Brain pericyte (primary cell): ENCODE results near the gene RHOU.

Source experiments
- DNase-seq: peaks from one replicate; pipeline ENCODE4 v3.0.0-alpha.2; 2012; ENCODE audit warnings: low read depth, low spot score

The RHOU gene

GRCh38 chr1:228737601-228738041 lies 2.3 kb downstream of the RHOU start:
- DNase-seq, result no peak

DNA sequence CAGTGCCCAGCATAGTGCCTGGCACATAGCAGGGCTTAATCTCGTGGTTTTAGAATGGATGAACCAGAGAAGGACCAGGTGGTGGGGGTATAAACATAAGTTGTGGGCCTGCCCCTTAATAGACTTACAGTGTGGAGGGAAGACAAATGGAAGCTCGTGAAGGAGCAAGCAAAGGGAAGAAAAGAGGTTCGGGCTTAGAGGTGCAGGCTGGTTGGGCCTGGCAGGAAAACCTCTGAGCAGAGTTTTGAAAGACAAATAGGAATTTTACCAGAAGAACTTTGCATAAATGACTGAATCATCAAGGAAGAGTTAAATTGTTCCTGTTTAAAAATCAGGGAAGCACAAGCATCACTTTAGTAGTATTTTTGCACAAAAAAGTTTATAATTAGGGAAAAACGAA lies 4.5 kb downstream of the RHOU start:
- no peak for DNase-seq

GRCh38 chr1:228740543-228741317 lies 5.5 kb downstream of the RHOU start:
- no peak for DNase-seq

DNA sequence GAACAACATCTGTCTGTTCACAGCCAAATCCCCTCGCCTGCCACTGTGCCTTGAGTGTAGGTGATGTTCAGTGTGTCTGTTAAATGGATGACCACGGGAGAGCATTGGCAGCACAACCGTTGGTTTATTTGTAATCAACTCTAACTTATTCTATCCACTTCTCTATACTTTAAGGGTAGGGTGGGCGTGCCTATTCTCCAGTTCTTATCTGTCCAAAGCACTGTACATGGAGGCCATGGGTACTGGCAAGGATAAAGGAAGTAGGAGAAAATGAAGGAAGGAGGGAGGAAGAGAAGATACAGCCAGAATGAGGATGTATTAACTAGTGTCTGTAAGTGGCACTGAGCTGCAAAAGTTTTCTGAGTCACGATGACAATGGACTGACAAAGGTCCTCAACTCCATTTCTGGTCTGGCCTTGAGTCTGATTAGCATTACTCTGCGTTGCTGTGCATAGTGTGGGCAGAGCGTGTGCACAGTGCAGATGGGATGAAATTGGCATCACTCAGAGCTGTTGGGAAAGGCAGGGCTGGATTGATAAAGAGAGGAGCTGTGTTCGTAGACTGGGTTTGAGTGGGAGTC lies 7.1 kb downstream of the RHOU start:
- no peak for DNase-seq

- no peak for DNase-seq
Measured at GRCh38 chr1:228743405-228743804, 8.1 kb downstream of the RHOU start.

DNA sequence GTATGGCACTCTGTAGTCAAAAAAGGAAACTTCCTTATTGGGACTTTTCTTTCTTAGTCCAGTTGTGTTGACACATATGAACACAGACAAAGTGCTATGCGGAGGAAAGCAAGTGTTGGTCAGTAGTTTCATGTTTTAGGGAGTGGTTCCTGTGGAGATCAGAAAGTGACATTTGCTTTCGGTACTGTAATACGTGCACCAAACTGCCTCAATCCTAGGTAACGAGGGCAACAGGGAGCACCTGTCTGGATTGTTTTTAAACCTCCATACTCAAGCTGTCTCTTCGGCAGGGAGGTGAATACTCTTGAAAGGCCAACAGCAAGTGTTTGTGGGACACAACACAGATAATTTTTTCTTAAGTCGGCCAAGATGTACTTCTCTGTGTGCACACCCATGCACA lies 9.1 kb downstream of the RHOU start:
- DNase-seq, result no peak

GRCh38 chr1:228744918-228745317 lies 9.6 kb downstream of the RHOU start:
- no peak for DNase-seq

DNA sequence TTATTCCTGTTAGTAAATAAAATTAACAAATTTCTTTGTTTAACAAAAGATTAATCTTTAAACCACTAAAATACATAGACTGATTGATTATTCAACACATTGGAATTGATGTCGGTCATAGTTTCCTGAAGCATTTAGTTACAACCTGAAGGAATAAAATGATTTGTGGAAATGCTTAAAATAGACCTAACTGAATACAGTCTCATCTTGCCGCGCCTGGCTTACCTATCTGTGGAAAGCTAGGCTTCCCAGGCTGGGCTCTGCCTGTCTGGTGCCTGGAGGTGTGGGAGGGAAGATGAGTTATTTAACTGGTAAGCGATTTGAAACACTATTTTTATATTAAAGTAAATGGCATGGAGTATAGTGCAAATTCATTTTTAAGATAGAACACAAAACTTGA lies 10.2 kb downstream of the RHOU start:
- no peak for DNase-seq

DNA sequence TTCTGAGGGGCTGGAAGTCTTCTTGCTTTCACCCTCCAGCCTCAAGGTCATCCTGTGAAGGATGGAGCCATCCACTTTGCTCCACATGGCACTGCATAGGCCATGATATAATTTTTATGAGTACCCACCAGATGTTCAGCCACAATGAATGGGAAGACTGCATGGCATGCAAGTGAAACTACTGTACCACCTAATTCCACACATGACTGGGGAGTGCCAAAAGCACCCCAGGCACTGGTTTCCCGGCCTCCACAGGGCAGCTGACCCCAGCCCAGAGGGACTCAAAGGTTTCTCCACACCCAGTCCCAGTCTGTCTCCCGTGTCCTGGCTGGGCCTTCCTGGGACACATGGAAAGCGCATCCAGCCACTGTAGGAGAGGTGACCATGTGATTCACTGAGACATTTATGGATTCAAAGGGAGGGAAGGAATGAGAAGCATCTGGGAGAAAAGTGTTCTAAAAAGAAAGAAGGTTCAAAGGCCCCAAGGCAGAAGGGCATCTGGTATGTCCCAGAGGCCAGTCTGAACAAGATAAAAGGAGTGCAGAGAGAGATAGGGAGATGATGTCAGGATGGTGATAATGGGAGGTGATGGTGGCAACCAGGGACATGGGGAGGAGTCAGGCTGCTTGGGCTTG lies 12.1 kb downstream of the RHOU start:
- DNase-seq, result no peak

- DNase-seq, result no peak
Measured at GRCh38 chr1:228748029-228748428, 12.8 kb downstream of the RHOU start.

GRCh38 chr1:228748431-228748830 lies 13.2 kb downstream of the RHOU start:
- DNase-seq, result no peak

GRCh38 chr1:228749765-228750164 lies 14.5 kb downstream of the RHOU start:
- no peak for DNase-seq

GRCh38 chr1:228750915-228751314 lies 15.6 kb downstream of the RHOU start:
- DNase-seq, result no peak

- no peak for DNase-seq
Measured at GRCh38 chr1:228751360-228752098, 16.2 kb downstream of the RHOU start.

- no peak for DNase-seq
Measured at GRCh38 chr1:228752258-228752657, 17.0 kb downstream of the RHOU start.

GRCh38 chr1:228752675-228753265 lies 17.5 kb downstream of the RHOU start:
- no peak for DNase-seq

DNA sequence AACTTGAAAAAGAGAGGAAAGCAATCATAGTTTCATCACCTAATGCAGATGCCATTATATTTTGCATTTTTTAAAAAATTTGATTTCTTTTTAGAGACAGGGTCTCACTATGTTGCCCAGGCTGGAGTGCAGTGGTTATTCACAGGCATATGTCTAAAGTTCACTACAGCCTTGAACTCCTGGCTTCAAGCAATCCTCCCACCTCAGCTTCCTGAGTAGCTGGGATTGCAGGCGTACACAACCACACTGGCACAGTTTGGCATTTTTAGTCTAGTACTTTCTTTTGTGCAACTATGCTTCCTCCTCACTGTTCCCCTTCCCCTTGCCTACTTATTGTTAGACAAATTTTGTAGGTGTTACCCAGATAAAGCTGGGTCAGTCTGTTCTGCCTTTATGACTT lies 18.0 kb downstream of the RHOU start:
- DNase-seq, result no peak

- DNase-seq, result no peak
Measured at GRCh38 chr1:228753786-228754360, 18.6 kb downstream of the RHOU start.

DNA sequence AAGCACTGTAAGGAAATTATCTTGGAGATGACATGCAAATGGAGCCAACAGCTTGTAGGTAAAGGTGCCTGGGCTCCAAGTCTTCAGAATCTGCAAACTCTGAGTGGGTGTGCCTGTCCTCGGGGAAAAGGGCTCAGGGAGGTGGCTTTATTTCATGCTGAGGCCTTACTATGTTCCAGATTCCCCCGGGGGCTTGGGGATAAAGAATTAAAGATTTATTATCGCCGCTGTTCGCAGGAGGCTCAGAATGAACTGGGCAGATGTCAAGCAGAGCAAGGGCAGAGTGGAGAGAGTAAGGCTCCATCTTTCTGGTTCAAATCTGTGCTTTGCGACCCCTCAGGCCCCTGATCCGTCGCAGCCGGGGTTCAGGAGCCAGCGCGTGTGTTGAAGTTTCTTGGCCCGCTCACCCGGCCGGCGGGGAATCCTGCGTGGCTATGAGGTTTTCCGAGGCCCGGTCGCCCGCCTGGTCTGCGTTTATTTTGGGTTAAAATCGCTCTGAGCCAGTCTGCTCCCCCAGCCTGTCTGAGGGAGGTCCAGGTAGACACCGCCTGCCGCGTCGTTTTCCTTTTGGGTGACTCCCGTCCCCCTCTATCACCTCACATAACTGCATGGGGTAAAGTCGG lies 19.5 kb downstream of the RHOU start:
- no peak for DNase-seq

DNA sequence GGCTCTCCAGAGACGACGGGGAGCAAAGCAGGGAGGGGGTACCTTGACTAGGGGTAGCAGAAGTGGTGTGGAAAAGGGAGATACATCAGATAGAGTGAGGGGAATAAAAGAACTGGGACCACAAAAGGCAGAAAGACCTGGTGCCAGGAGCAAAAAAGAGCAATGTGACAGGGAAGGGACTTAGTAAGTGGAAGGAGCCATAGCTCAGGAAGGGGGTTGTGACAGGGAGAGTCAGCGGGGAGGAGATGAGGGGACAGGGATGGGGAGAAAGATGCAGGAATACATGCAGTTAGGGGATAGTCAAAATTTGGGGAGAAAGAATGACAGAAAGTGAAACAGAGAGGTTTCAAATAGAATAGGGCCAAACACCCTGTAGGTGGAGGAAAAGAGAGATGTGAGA lies 20.5 kb downstream of the RHOU start:
- DNase-seq, result no peak

DNA sequence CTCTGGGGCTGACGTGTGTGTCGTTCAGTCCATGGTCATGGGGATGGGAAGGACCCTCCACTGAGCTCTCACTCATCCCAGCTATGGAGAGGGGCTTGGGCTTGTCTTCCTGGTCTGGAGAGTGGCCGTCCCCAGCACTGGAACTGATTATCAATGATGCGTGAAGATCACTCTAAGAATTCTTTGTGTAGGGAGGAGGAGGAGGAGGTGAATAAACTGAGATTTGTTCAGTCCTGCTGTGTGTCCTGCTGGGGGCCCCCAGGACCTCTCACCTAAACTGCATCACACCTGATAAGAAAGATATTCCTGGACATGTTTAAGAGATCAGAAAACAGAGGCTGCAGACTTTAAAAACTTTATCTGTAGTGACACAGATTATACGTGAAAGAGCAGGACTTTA lies 21.2 kb downstream of the RHOU start:
- DNase-seq, result no peak
